SK-N-SH (cell line): ENCODE results near the gene TUBD1. TPM values are rescaled to one million over a fixed set of nuclear protein-coding genes. Genes with fewer than 3 reads are reported as not detected.
A peak's percentile ranks its signal among the peaks of the same experiment; 100 is the strongest.

ENCODE experiments used
- CTCF ChIA-PET: fragments of 300-600, 350-600 bp; formaldehyde crosslinking; extraction: SDS; loops from one replicate; lab custom pipeline; 2021; lab: Yijun Ruan, JAX
- POLR2A ChIA-PET: fragments of 350-600 bp; sonication (Branson Sonifier 250); formaldehyde crosslinking; extraction: SDS; loops from one replicate; lab custom pipeline; 2020; ENCODE audit warnings: antibody characterized with exemption, inconsistent platforms; lab: Yijun Ruan, JAX
- DNase-seq: peaks from one replicate; pipeline ENCODE4 v3.0.0; 2012
- H2AFZ ChIP-seq: fragments of 200-600 bp; sonication (generic); 2 replicates; pipeline ENCODE4 v1.8.1; 2016; ENCODE audit warnings: antibody characterized with exemption, mild to moderate bottlenecking, low read depth
- H3F3A ChIP-seq: fragments of 200-600 bp; sonication (generic); replicated peaks from 2 replicates; pipeline ENCODE3; 2016; ENCODE audit warnings: antibody characterized with exemption, mild to moderate bottlenecking; ENCODE audit not compliant: insufficient read depth
- H3K27ac ChIP-seq, 2 experiments: fragments of 200-500 bp in 1 of 2; fragments of 200-600 bp in 1 of 2; sonication (Bioruptor generic) in 1 of 2; sonication (generic), shearing (Covaris generic) in 1 of 2; 2 replicates each; pipeline versions ENCODE4 v1.5.1 to v1.6.1; 2014 to 2016; ENCODE audit warnings: low read depth in 2 of 2, inconsistent platforms in 1 of 2, low read length in 1 of 2, mild to moderate bottlenecking in 1 of 2, mixed read lengths in 1 of 2
- H3K27me3 ChIP-seq: fragments of 200-600 bp; sonication (generic), shearing (Covaris generic); 2 replicates; pipeline ENCODE4 v1.6.1; 2016; ENCODE audit warnings: mixed run types; ENCODE audit not compliant: insufficient read depth
- H3K36me3 ChIP-seq, 2 experiments: fragments of 200-500 bp in 1 of 2; fragments of 200-600 bp in 1 of 2; sonication (Bioruptor generic) in 1 of 2; sonication (generic) in 1 of 2; replicated peaks in 1 of 2; 2 replicates each; pipeline versions ENCODE3 to v1.5.1; 2014 to 2016; ENCODE audit warnings: low read length in 1 of 2, mild to moderate bottlenecking in 1 of 2; ENCODE audit not compliant: insufficient read depth in 2 of 2, control insufficient read depth in 1 of 2
- H3K4me1 ChIP-seq, 2 experiments: fragments of 200-500 bp in 1 of 2; fragments of 200-600 bp in 1 of 2; sonication (Bioruptor generic) in 1 of 2; sonication (generic), shearing (Covaris generic) in 1 of 2; 2 replicates each; pipeline versions ENCODE4 v1.5.1 to v1.6.1; 2014 to 2016; ENCODE audit warnings: low read depth in 1 of 2, low read length in 1 of 2, mixed run types in 1 of 2; ENCODE audit not compliant: insufficient read depth in 2 of 2, control insufficient read depth in 1 of 2
- H3K4me2 ChIP-seq: fragments of 200-600 bp; sonication (generic), shearing (Covaris generic); 2 replicates; pipeline ENCODE4 v1.6.1; 2017; ENCODE audit warnings: mixed run types
- H3K4me3 ChIP-seq, 2 experiments: fragments of 200-500 bp in 1 of 2; fragments of 200-600 bp in 1 of 2; sonication (Bioruptor generic) in 1 of 2; sonication (generic), shearing (Covaris generic) in 1 of 2; 2 replicates each; pipeline versions ENCODE4 v1.5.1 to v1.8.1; 2014 to 2016; ENCODE audit warnings: low read depth in 2 of 2, inconsistent platforms in 1 of 2, low read length in 1 of 2, mild to moderate bottlenecking in 1 of 2, mixed read lengths in 1 of 2, moderate library complexity in 1 of 2
- H3K79me2 ChIP-seq: fragments of 200-600 bp; sonication (generic); 2 replicates; pipeline ENCODE4 v1.8.1; 2017; ENCODE audit warnings: mild to moderate bottlenecking; ENCODE audit not compliant: insufficient read depth
- H3K9ac ChIP-seq: fragments of 200-600 bp; sonication (generic); 2 replicates; pipeline ENCODE4 v1.6.1; 2017; ENCODE audit warnings: mixed run types
- H3K9me2 ChIP-seq: fragments of 200-600 bp; sonication (generic); 2 replicates; pipeline ENCODE4 v1.6.1; 2017; ENCODE audit warnings: mixed run types
- H3K9me3 ChIP-seq: fragments of 200-600 bp; sonication (generic); 2 replicates; pipeline ENCODE4 v1.6.1; 2017; ENCODE audit warnings: mixed run types, mild to moderate bottlenecking, moderate library complexity
- H4K20me1 ChIP-seq: fragments of 200-600 bp; sonication (generic); 2 replicates; pipeline ENCODE4 v1.6.1; 2017; ENCODE audit warnings: mild to moderate bottlenecking, mixed run types; ENCODE audit not compliant: insufficient read depth
- CHD2 ChIP-seq: fragments of 150-350 bp; IDR thresholded peaks from 2 replicates; pipeline ENCODE4 v1.6.1; 2018; ENCODE audit warnings: low read length; ENCODE audit not compliant: partially characterized antibody
- CTCF ChIP-seq: fragments of 200-600 bp; sonication (generic); IDR thresholded peaks from 2 replicates; pipeline ENCODE4 v1.6.1; 2017; ENCODE audit warnings: antibody characterized with exemption, mild to moderate bottlenecking, moderate library complexity
- EP300 ChIP-seq, 2 experiments: IDR thresholded peaks; 2 replicates each; pipeline versions ENCODE4 v1.4.0 to v1.6.1; 2012; ENCODE audit warnings: borderline replicate concordance in 1 of 2, low read depth in 1 of 2, low read length in 1 of 2
- EZH2phosphoT487 ChIP-seq: fragments of 200-600 bp; sonication (generic); IDR thresholded peaks from 2 replicates; pipeline ENCODE4 v1.6.1; 2017; ENCODE audit warnings: low read depth, mixed run types, mild to moderate bottlenecking, antibody characterized with exemption, moderate library complexity, borderline replicate concordance
- FOSL2 ChIP-seq: IDR thresholded peaks from 2 replicates; pipeline ENCODE4 v1.4.0; 2012; ENCODE audit warnings: low read depth, mild to moderate bottlenecking, moderate library complexity, borderline replicate concordance
- FOXJ3 ChIP-seq: sonication (generic); formaldehyde crosslinking; IDR thresholded peaks from 2 replicates; pipeline ENCODE4 v1.5.1; 2020; ENCODE audit warnings: mild to moderate bottlenecking, missing genetic modification reagents
- FOXM1 ChIP-seq: IDR thresholded peaks from 2 replicates; pipeline ENCODE4 v1.4.0; 2012; ENCODE audit warnings: low read depth, mild to moderate bottlenecking
- GABPA ChIP-seq: IDR thresholded peaks from 2 replicates; pipeline ENCODE4 v1.4.0; 2012; ENCODE audit warnings: low read depth, mild to moderate bottlenecking
- MAX ChIP-seq: IDR thresholded peaks from 2 replicates; pipeline ENCODE4 v1.4.0; 2012; ENCODE audit warnings: low read depth
- MXI1 ChIP-seq: IDR thresholded peaks from 2 replicates; pipeline ENCODE4 v1.6.1; 2012; ENCODE audit warnings: mild to moderate bottlenecking, low read depth, low read length, improper control_type of control experiment
- NFIC ChIP-seq: IDR thresholded peaks from 2 replicates; pipeline ENCODE4 v1.4.0; 2012; ENCODE audit warnings: borderline replicate concordance
- NRF1 ChIP-seq: IDR thresholded peaks from 2 replicates; pipeline ENCODE4 v1.6.1; 2012; ENCODE audit warnings: low read depth, mild to moderate bottlenecking, low read length
- PBX3 ChIP-seq: IDR thresholded peaks from 2 replicates; pipeline ENCODE4; 2012
- RCOR1 ChIP-seq: fragments of 150-350 bp; IDR thresholded peaks from 2 replicates; pipeline ENCODE4 v1.6.1; 2017; ENCODE audit warnings: antibody characterized with exemption, low read length
- REST ChIP-seq: IDR thresholded peaks from 2 replicates; pipeline ENCODE4 v1.6.1; 2012; ENCODE audit warnings: mild to moderate bottlenecking, low read depth, low read length, moderate library complexity
- RFX5 ChIP-seq: IDR thresholded peaks from 2 replicates; pipeline ENCODE4 v1.6.1; 2012; ENCODE audit warnings: mild to moderate bottlenecking, improper control_type of control experiment, low read length
- RXRA ChIP-seq: IDR thresholded peaks from 2 replicates; pipeline ENCODE4 v1.4.0; 2012; ENCODE audit warnings: low read depth, mild to moderate bottlenecking, borderline replicate concordance
- SIN3A ChIP-seq: IDR thresholded peaks from 2 replicates; pipeline ENCODE4 v1.6.1; 2012; ENCODE audit warnings: low read depth, mild to moderate bottlenecking, low read length, moderate library complexity, borderline replicate concordance
- SMC3 ChIP-seq: IDR thresholded peaks from 2 replicates; pipeline ENCODE4 v1.6.1; 2012; ENCODE audit warnings: low read depth, low read length, improper control_type of control experiment
- TCF12 ChIP-seq: IDR thresholded peaks from 2 replicates; pipeline ENCODE4 v1.4.0; 2012
- TEAD4 ChIP-seq: IDR thresholded peaks from 2 replicates; pipeline ENCODE4 v1.4.0; 2012; ENCODE audit warnings: mild to moderate bottlenecking, borderline replicate concordance; ENCODE audit not compliant: insufficient read depth
- USF2 ChIP-seq: fragments of 150-350 bp; IDR thresholded peaks from 2 replicates; pipeline ENCODE4 v1.6.1; 2017; ENCODE audit warnings: antibody characterized with exemption, low read length, low read depth, borderline replicate concordance
- YY1 ChIP-seq: IDR thresholded peaks from 2 replicates; pipeline ENCODE4 v1.4.0; 2012; ENCODE audit warnings: low read depth, mild to moderate bottlenecking
- ZBTB33 ChIP-seq: IDR thresholded peaks from 2 replicates; pipeline ENCODE4 v1.4.0; 2012; ENCODE audit warnings: low read depth, borderline replicate concordance
- WGBS: methylation state at CpG from one replicate; pipeline ENCODE4 v1.1.6; 2017; ENCODE audit warnings: low lambda C conversion rate; 5-methylcytosine and 5-hydroxymethylcytosine counted together
- polyA plus RNA-seq, 3 experiments: library from polyadenylated mRNA; depleted of rRNA; stranded (reverse); fragments of >200 nt; gene quantifications; 2 replicates each; pipeline ENCODE4 v1.2.3, GENCODE V29; 2012

TUBD1 gene
- polyA plus RNA-seq, 1 of the 3 experiments (the other 2 are of a cell fraction) = 3.2 TPM

- Histone ChIP-seq H2AFZ (no peak overlapping the region), H3K36me3 (peaks cover 9 to 30% of the 10 kb centered on the region in 2 experiments), H3K9me2 (no peaks in the 10 kb centered on the region), H3K9me3 (no peaks in the 10 kb centered on the region; the same call in 1 of the 2 replicates), H3K4me1 (peaks cover 0 to 33% of the 10 kb centered on the region in 2 experiments; a peak in 3 of 4 replicates), H3K79me2 (peaks cover 37% of the 10 kb centered on the region), H3K27ac (peak overlapping the region; percentile 77 to 80; a peak in 3 of 4 replicates), H3K9ac (peak overlapping the region; percentile 32; the same call in 1 of the 2 replicates), H3F3A (peaks cover 41% of the 10 kb centered on the region), H3K27me3 (no peaks in the 10 kb centered on the region), H3K4me3 (no peak overlapping the region), H4K20me1 (no peaks in the 10 kb centered on the region), H3K4me2 (no peak overlapping the region)
- TF ChIP-seq RFX5 (no peak), CHD2 (no peak), NRF1 (no peak), YY1 (no peak), MAX (no peak), ZBTB33 (no peak), REST (no peak), SMC3 (no peak), RCOR1 (no peak), RXRA (0 out of 2 replicates have a peak, but pooled peaks have one; percentile 3), CTCF (no peak), EP300 (IDR thresholded peaks at IDR 0.05; ENCODE audit: borderline replicate concordance in 1 of 2, low read depth in 1 of 2, low read length in 1 of 2) (peak in 1 of 2 experiments; percentile 27; a peak in 1 of 4 replicates), TCF12 (peak; percentile 29; the same call in 1 of the 2 replicates), EZH2phosphoT487 (no peak), FOSL2 (no peak), SIN3A (no peak), FOXJ3 (CRISPR knock-in tag) (no peak), PBX3 (peak; percentile 51), GABPA (no peak), MXI1 (no peak), NFIC (no peak; the same call in 1 of the 2 replicates), TEAD4 (0 out of 2 replicates have a peak, but pooled peaks have one; percentile 28), FOXM1 (no peak), USF2 (no peak)
- POLR2A ChIA-PET = no interaction called here
- CTCF ChIA-PET = no interaction called here
- DNase-seq = no peak
- whole genome bisulfite sequencing = 79% methylated on average over 1 of the region's 1 CpG
These were observed 81.9 kb downstream of the TUBD1 start for GRCh38 chr17:59810894-59811153.
